Measurements from ENCODE around the gene DCANP1. TPM values are rescaled to one million over a fixed set of nuclear protein-coding genes. Genes with fewer than 3 reads are reported as not detected.

The DCANP1 gene
- total and polyA plus RNA-seq, 2 of the 13 experiments (the other 11 are each of a cell fraction or from before 2014, with no cell fraction given): not detected

DNA sequence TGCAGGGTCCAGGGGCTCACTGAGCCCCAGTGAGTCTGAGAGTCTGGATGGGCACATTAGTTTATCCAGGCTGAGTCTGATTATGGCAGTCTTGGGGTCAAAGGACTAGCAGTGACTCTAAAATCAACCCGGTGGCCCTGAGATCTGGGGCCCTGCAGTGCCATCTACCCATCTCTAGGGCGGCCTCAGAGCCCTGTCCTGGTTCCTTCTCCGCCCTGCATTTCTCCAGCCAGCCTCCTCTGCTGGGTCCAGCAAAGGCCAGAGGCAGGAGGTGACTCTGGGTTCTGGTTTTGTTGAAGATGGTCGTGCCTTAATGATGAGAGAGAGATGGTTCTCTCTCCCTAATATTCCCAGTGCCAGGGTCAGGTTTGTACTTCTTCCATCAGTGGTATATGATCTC lies 15.0 kb downstream of the DCANP1 start:
- POLR2A ChIA-PET: no interaction called here
- FAIRE-seq: no peak
- no peak for ATAC-seq
- H3K4me1 ChIP-seq (ENCODE audit: insufficient read depth, low read length): peaks cover 57% of the 10 kb centered on the region
- no peaks in the 10 kb centered on the region for H4K20me1 ChIP-seq (ENCODE audit: insufficient read depth, low read length)
- CTCF ChIA-PET (ENCODE audit: low intra/inter-chr PET ratio, low total read pairs): no interaction called here
- in situ Hi-C loops (cut with HindIII; ENCODE audit: extremely low pct_ligation_motif_present, low pct_unique_long_range_greater_than_20kb): no loop called here
- H3K79me2 ChIP-seq (ENCODE audit: insufficient read depth, low read length): no peaks in the 10 kb centered on the region
- H3K27ac ChIP-seq (ENCODE audit: extremely low read length, insufficient read depth, low read length): no peak overlapping the region
- 57% methylated on average over 3 of the region's 4 CpGs for WGBS (ENCODE audit: low lambda C conversion rate)
- H3K27me3 ChIP-seq (ENCODE audit: control insufficient read depth in 1 of 2, insufficient read depth in 2 of 2, low read length in 2 of 2): no peaks in the 10 kb centered on the region; a peak in 1 of 5 replicates
- intact Hi-C loops (cut with micrococcal nuclease; ENCODE audit: unreplicated experiment): loop anchor here (10.0 kb wide), 1 partner anchor 107 kb away; no protein-coding TSS in a partner anchor
- no peaks in the 10 kb centered on the region for H3K36me3 ChIP-seq (replicated peaks in 1 of 2; ENCODE audit: control insufficient read depth in 1 of 2, insufficient read depth in 2 of 2, low read length in 2 of 2)
- H3K4me3 ChIP-seq (replicated peaks in 1 of 3; ENCODE audit: insufficient read depth in 1 of 3, low read depth in 2 of 3, low read length in 3 of 3): no peak overlapping the region; a peak in 1 of 6 replicates
- TF ChIP-seq SUZ12 (IDR thresholded peaks at IDR 0.05; ENCODE audit: low read depth, low read length) (no peak), GTF3A (CRISPR knock-in tag; conservative IDR thresholded peaks at IDR 0.05) (no peak), ZNF329 (CRISPR knock-in tag; IDR thresholded peaks at IDR 0.05; ENCODE audit: low read depth) (no peak), ZNF256 (CRISPR knock-in tag; conservative IDR thresholded peaks at IDR 0.05) (no peak), ESRRA (CRISPR knock-in tag; IDR thresholded peaks at IDR 0.05; ENCODE audit: low read depth) (no peak), SIX4 (CRISPR knock-in tag; IDR thresholded peaks at IDR 0.05) (no peak), ZNF44 (CRISPR knock-in tag; IDR thresholded peaks at IDR 0.05) (no peak), BHLHE40 (IDR thresholded peaks at IDR 0.05; ENCODE audit: low read length) (no peak), PHF21A (CRISPR knock-in tag; IDR thresholded peaks at IDR 0.05) (no peak), ZNF430 (CRISPR knock-in tag; IDR thresholded peaks at IDR 0.05) (no peak), SMC3 (IDR thresholded peaks at IDR 0.05; ENCODE audit: low read length) (no peak)
- TF ChIP-seq, protein P1, sequence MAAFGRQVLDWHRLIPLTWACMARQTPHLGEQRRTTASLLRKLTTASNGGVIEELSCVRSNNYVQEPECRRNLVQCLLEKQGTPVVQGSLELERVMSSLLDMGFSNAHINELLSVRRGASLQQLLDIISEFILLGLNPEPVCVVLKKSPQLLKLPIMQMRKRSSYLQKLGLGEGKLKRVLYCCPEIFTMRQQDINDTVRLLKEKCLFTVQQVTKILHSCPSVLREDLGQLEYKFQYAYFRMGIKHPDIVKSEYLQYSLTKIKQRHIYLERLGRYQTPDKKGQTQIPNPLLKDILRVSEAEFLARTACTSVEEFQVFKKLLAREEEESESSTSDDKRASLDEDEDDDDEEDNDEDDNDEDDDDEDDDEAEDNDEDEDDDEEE (CRISPR knock-in tag; IDR thresholded peaks at IDR 0.05): no peak
- TF ChIP-seq, protein P2, sequence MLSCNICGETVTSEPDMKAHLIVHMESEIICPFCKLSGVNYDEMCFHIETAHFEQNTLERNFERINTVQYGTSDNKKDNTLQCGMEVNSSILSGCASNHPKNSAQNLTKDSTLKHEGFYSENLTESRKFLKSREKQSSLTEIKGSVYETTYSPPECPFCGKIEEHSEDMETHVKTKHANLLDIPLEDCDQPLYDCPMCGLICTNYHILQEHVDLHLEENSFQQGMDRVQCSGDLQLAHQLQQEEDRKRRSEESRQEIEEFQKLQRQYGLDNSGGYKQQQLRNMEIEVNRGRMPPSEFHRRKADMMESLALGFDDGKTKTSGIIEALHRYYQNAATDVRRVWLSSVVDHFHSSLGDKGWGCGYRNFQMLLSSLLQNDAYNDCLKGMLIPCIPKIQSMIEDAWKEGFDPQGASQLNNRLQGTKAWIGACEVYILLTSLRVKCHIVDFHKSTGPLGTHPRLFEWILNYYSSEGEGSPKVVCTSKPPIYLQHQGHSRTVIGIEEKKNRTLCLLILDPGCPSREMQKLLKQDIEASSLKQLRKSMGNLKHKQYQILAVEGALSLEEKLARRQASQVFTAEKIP (CRISPR knock-in tag; IDR thresholded peaks at IDR 0.05; ENCODE audit: borderline replicate concordance): no peak
- TF ChIP-seq, protein P3, sequence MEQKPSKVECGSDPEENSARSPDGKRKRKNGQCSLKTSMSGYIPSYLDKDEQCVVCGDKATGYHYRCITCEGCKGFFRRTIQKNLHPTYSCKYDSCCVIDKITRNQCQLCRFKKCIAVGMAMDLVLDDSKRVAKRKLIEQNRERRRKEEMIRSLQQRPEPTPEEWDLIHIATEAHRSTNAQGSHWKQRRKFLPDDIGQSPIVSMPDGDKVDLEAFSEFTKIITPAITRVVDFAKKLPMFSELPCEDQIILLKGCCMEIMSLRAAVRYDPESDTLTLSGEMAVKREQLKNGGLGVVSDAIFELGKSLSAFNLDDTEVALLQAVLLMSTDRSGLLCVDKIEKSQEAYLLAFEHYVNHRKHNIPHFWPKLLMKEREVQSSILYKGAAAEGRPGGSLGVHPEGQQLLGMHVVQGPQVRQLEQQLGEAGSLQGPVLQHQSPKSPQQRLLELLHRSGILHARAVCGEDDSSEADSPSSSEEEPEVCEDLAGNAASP (CRISPR knock-in tag; IDR thresholded peaks at IDR 0.05; ENCODE audit: borderline replicate concordance): no peak
- H3K9ac ChIP-seq (ENCODE audit: insufficient read depth, low read depth, low read length): no peak overlapping the region
- DNase-seq (ENCODE audit: low spot score): no peak
- BruUV-seq (replicated peaks): no TSS peak
- H2AFZ ChIP-seq (ENCODE audit: low read length): no peak overlapping the region
- peaks cover 6% of the 10 kb centered on the region; the same call in 1 of the 2 replicates for H3K9me3 ChIP-seq (ENCODE audit: low read length)
- no peak overlapping the region for H3K4me2 ChIP-seq (ENCODE audit: low read depth, low read length)

Data from HepG2 (cell line).